ENCODE measurements around the gene FAT1.
"Not testable (repeated sequence)": the region's sequence is repeated elsewhere in the genome, so short reads cannot be mapped to it uniquely, and the experiment has no call there.

FAT1 gene

GRCh38 chr4:186698028-186698427 is 25.6 kb downstream of the FAT1 start:
- no peak for DNase-seq (ENCODE audit: low read depth)

- no peak for DNase-seq (ENCODE audit: low read depth)
These were observed 28.3 kb downstream of the FAT1 start for GRCh38 chr4:186695392-186695791.

GRCh38 chr4:186693894-186694293 is 29.8 kb downstream of the FAT1 start:
- no peak for DNase-seq (ENCODE audit: low read depth)

GRCh38 chr4:186693159-186693815 is 30.4 kb downstream of the FAT1 start:
- no peak for DNase-seq (ENCODE audit: low read depth)

GRCh38 chr4:186691396-186691795 is 32.3 kb downstream of the FAT1 start:
- no peak for DNase-seq (ENCODE audit: low read depth)

- no peak for DNase-seq (ENCODE audit: low read depth)
These were observed 34.2 kb downstream of the FAT1 start for GRCh38 chr4:186689476-186689875.

- no peak for DNase-seq (ENCODE audit: low read depth)
These were observed 35.3 kb downstream of the FAT1 start for GRCh38 chr4:186688150-186688943.

GRCh38 chr4:186687265-186687664 is 36.4 kb downstream of the FAT1 start:
- no peak for DNase-seq (ENCODE audit: low read depth)

- no peak for DNase-seq (ENCODE audit: low read depth)
These were observed 37.9 kb downstream of the FAT1 start for GRCh38 chr4:186685767-186686183.

- DNase-seq (ENCODE audit: low read depth) = no peak
These were observed 38.8 kb downstream of the FAT1 start for GRCh38 chr4:186684889-186685309.

- no peak for DNase-seq (ENCODE audit: low read depth)
These were observed 39.4 kb downstream of the FAT1 start for GRCh38 chr4:186684220-186684619.

- no peak for DNase-seq (ENCODE audit: low read depth)
These were observed 43.0 kb downstream of the FAT1 start for GRCh38 chr4:186680641-186681040.

- DNase-seq (ENCODE audit: low read depth) = no peak
These were observed 47.0 kb downstream of the FAT1 start for GRCh38 chr4:186676531-186677161.

GRCh38 chr4:186669735-186670134 is 53.9 kb downstream of the FAT1 start:
- no peak for DNase-seq (ENCODE audit: low read depth)

GRCh38 chr4:186669159-186669731 is 54.4 kb downstream of the FAT1 start:
- DNase-seq (ENCODE audit: low read depth) = no peak

- no peak for DNase-seq (ENCODE audit: low read depth)
These were observed 56.9 kb downstream of the FAT1 start for GRCh38 chr4:186666750-186667149.

GRCh38 chr4:186666252-186666651 is 57.4 kb downstream of the FAT1 start:
- no peak for DNase-seq (ENCODE audit: low read depth)

GRCh38 chr4:186660403-186660802 is 63.3 kb downstream of the FAT1 start:
- no peak for DNase-seq (ENCODE audit: low read depth)

GRCh38 chr4:186659935-186660334 is 63.7 kb downstream of the FAT1 start:
- no peak for DNase-seq (ENCODE audit: low read depth)

- DNase-seq (ENCODE audit: low read depth) = not testable (repeated sequence)
These were observed 64.2 kb downstream of the FAT1 start for GRCh38 chr4:186659456-186659855.

- DNase-seq (ENCODE audit: low read depth) = no peak
These were observed 65.0 kb downstream of the FAT1 start for GRCh38 chr4:186658657-186659056.

GRCh38 chr4:186657764-186658163 is 65.9 kb downstream of the FAT1 start:
- no peak for DNase-seq (ENCODE audit: low read depth)

GRCh38 chr4:186653969-186654368 is 69.7 kb downstream of the FAT1 start:
- DNase-seq (ENCODE audit: low read depth) = no peak
